Erythroblast (primary cell): ENCODE data around the gene TMEM179.

ENCODE experiments used
- GATA1 ChIP-seq: IDR thresholded peaks from 2 replicates; pipeline ENCODE4 v1.6.1; 2011; ENCODE audit warnings: low read depth, mild to moderate bottlenecking, control low read depth, low read length, moderate library complexity
- POLR2A ChIP-seq: IDR thresholded peaks from 2 replicates; pipeline ENCODE4 v1.6.1; 2011; ENCODE audit warnings: mild to moderate bottlenecking, low read length

DNA sequence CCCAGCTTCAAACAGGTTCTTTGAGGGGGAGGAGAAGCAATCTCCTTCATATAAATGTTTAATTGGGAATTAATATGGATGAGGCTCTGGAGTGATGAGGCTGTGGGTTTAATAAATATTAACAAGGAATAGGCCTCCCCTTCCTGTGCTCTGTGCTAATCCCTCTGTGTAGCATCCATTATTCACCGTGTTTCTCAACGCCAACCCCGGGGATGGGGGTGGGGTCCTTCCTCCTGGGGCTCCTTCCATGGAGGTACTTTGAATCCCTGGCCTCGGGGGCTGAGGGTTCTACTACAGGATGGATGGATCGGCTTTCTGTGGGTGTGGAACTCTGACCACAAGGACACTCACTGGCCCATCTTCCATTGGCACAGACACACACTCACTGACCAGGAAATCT, 34.9 kb upstream of the TMEM179 start:
- TF ChIP-seq POLR2A (no peak), GATA1 (no peak)
